ENCODE results near the gene SLC25A22. TPM values are rescaled to one million over a fixed set of nuclear protein-coding genes. Genes with fewer than 3 reads are reported as not detected.

The SLC25A22 gene
- total and polyA plus RNA-seq, 10 donors = 6.3 to 23.2 (median 14.1) TPM

DNA sequence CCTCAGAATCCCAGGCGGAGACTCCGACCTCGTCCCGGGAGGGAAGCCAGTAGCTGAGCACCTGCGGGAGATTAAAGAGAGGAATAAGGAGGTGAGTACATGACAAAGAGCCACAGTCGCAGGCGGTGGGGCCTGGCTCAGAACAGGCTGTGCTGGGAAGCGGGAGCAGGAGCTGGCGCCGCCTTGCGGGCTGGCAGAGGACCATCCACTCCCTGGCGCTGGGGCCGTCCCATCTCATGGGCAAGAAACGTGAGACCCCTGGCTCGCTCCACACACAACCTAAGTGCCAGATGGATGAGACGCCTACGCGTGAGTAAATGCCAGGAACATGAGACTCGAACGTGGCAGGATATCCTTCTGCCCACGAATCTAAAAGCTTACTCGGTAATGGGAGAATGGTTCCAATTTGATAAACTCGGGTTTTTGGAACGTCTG, 14.5 kb downstream of the SLC25A22 start:
- H3K4me1 ChIP-seq = peaks cover 0 to 35% (median 17%) of the 10 kb centered on the region in 6 donors
- DNase-seq = peak; percentile 80
- H3K4me3 ChIP-seq = no peak overlapping the region
- peaks cover 0 to 4% (median 0%) of the 10 kb centered on the region in 6 donors for H3K36me3 ChIP-seq
- H3K9me3 ChIP-seq = no peaks in the 10 kb centered on the region
- H3K27me3 ChIP-seq (replicated peaks in 1 of 7) = peaks cover 0 to 11% (median 6%) of the 10 kb centered on the region in 7 donors
- WGBS, 5 donors = 43 to 85% (median 52%) methylated on average over 24 of the region's 24 CpGs
- H3K27ac ChIP-seq = no peak overlapping the region
- intact Hi-C loops (cut with DNase I; ENCODE audit: low total_unique reads) = no loop called here
- TF ChIP-seq, protein P1, sequence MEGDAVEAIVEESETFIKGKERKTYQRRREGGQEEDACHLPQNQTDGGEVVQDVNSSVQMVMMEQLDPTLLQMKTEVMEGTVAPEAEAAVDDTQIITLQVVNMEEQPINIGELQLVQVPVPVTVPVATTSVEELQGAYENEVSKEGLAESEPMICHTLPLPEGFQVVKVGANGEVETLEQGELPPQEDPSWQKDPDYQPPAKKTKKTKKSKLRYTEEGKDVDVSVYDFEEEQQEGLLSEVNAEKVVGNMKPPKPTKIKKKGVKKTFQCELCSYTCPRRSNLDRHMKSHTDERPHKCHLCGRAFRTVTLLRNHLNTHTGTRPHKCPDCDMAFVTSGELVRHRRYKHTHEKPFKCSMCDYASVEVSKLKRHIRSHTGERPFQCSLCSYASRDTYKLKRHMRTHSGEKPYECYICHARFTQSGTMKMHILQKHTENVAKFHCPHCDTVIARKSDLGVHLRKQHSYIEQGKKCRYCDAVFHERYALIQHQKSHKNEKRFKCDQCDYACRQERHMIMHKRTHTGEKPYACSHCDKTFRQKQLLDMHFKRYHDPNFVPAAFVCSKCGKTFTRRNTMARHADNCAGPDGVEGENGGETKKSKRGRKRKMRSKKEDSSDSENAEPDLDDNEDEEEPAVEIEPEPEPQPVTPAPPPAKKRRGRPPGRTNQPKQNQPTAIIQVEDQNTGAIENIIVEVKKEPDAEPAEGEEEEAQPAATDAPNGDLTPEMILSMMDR (IDR thresholded peaks at IDR 0.05 in 8 of 11, conservative IDR thresholded peaks at IDR 0.05 in 3 of 11) = peak in 8 of 11 experiments; percentile 14 to 73 (median 54)
- TF ChIP-seq POLR2A (IDR thresholded peaks at IDR 0.05) (no peak), POLR2AphosphoS5 (IDR thresholded peaks at IDR 0.05) (peak; percentile 33 to 55 (median 53))

DNA sequence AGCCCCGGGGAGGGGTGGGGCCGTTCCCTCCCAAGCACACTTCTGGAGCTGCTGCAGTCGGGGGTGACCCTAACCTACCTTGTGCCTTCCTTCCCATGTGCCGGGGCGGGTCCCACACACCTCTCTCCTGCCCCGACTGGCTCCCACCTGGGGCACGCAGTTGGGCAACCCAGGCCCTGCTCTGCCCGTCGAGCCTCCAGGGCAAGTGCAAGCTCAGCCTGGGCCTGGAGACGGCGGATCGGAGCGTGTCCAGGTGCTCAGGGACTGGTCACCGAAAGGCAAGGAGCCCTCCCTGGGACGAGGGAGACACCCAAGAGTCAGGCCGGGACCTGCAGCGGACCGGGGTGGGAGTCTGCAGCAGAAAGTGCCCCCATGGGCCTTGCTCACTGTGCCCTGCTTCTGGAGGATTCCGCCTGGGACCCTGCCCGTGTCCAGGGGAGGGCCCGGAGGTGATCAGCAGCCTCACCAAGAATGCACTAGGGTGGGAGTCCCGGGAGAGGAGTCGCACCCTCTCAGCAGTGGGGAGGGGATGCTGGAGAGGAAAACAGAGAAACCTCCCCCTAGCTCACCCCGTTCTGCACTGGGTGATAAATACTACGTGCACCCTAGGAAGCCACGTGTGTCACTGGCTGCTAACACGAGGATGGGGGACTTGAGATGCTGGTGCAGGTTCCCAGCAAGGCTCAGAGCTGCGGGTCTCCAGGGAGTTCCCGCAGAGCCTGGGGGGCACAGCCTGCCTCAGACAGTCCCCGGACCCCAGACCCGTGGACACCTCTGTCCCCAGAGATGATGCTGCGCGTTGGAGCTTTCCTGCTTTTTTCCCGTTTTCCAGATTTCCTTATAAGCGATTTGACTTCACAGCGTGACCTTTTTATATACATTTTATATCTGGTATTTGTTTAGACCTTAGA, 15.6 kb downstream of the SLC25A22 start:
- DNase-seq = no peak
- H3K27ac ChIP-seq = no peak overlapping the region
- H3K9me3 ChIP-seq = no peaks in the 10 kb centered on the region
- no peak overlapping the region for H3K4me3 ChIP-seq
- peaks cover 0 to 4% (median 0%) of the 10 kb centered on the region in 6 donors for H3K36me3 ChIP-seq
- intact Hi-C loops (cut with DNase I; ENCODE audit: low total_unique reads) = no loop called here
- no peak for TF ChIP-seq POLR2A (IDR thresholded peaks at IDR 0.05)
- TF ChIP-seq POLR2AphosphoS5 (IDR thresholded peaks at IDR 0.05) = peak in 1 of 3 donors; percentile 41
- TF ChIP-seq, protein P1 (IDR thresholded peaks at IDR 0.05 in 8 of 11, conservative IDR thresholded peaks at IDR 0.05 in 3 of 11) = no peak
- peaks cover 4 to 34% (median 18%) of the 10 kb centered on the region in 6 donors for H3K4me1 ChIP-seq
- H3K27me3 ChIP-seq (replicated peaks in 1 of 7) = peaks cover 0 to under 1% (median 0%) of the 10 kb centered on the region in 7 donors
- WGBS, 5 donors = 81 to 96% (median 84%) methylated on average over 16 to 36 of the region's 36 CpGs

DNA sequence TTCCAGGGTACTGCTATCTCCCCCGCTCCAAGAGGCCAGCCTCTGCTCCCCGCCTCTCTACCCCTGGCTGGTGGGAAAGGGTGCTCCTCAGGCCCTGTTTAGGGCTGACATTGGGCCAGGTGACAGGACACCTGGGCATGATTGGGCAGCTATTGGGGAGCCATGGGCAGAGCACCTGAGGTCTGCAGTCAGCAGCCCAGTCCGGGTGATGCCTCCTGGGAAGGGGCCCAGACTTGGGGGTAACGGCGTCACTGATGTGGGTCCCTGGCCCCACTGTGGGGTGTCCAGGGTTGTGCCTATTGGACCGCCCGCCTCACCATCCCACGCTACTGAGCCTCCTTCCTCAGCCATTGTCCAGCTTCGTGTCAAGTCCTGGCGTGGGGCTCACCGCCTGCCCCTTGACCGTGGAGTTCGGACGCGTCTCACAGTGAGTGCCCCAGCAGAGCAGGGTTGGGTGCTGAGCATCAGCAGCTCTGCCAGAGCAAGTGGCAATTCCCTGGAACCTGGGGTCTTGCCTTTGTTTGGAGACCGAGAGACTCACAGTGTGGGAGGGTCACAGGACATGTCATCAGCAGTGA, 18.0 kb downstream of the SLC25A22 start:
- Histone ChIP-seq H3K4me1 (peaks cover 14 to 52% (median 37%) of the 10 kb centered on the region in 6 donors), H3K9me3 (no peaks in the 10 kb centered on the region), H3K27me3 (replicated peaks in 1 of 7) (no peaks in the 10 kb centered on the region), H3K27ac (no peak overlapping the region), H3K4me3 (no peak overlapping the region), H3K36me3 (peaks cover 0 to 4% (median 0%) of the 10 kb centered on the region in 6 donors)
- intact Hi-C loops (cut with DNase I; ENCODE audit: low total_unique reads) = no loop called here
- TF ChIP-seq POLR2AphosphoS5 (IDR thresholded peaks at IDR 0.05) (no peak), POLR2A (IDR thresholded peaks at IDR 0.05) (no peak)
- TF ChIP-seq, protein P1 (IDR thresholded peaks at IDR 0.05 in 8 of 11, conservative IDR thresholded peaks at IDR 0.05 in 3 of 11) = no peak
- DNase-seq = no peak
- WGBS, 5 donors = 92 to 98% (median 96%) methylated on average over 9 to 16 of the region's 16 CpGs

Measured in spleen (tissue), 11 donors.